Tibial artery (tissue), 4 donors: ENCODE data around the gene SH3RF1.

Experiments
- DNase-seq, 2 donors: peaks; one replicate each; pipeline ENCODE4 v3.0.0-alpha.2; 2019
- H3K27ac ChIP-seq, 2 donors: fragments of 200-600 bp; sonication (generic) in 1 of 2; 1 replicate in 1 of 2; 2 replicates in 1 of 2; pipeline ENCODE4 v1.5.1; 2018 to 2019; ENCODE audit warnings: mild to moderate bottlenecking in 1 of 2
- H3K27me3 ChIP-seq, 2 donors: fragments of 200-600 bp; sonication (generic) in 1 of 2; one replicate each; pipeline versions ENCODE4 v1.5.1 to v1.6.0; 2016 to 2019
- H3K36me3 ChIP-seq, 3 donors: fragments of 200-600 bp; sonication (generic) in 2 of 3; one replicate each; pipeline ENCODE4 v1.5.1; 2016 to 2019; ENCODE audit warnings: mild to moderate bottlenecking in 2 of 3
- H3K4me1 ChIP-seq, 4 donors: fragments of 200-600 bp; sonication (generic) in 2 of 4; 1 replicate in 3 of 4; 2 replicates in 1 of 4; pipeline ENCODE4 v1.5.1; 2016 to 2019
- H3K4me3 ChIP-seq, 2 donors: fragments of 200-600 bp; sonication (generic) in 1 of 2; 1 replicate in 1 of 2; 2 replicates in 1 of 2; pipeline ENCODE4 v1.5.1; 2018 to 2019; ENCODE audit warnings: mild to moderate bottlenecking in 2 of 2
- H3K9me3 ChIP-seq, 3 donors: fragments of 200-600 bp; sonication (generic) in 1 of 3; one replicate each; pipeline ENCODE4 v1.5.1; 2016 to 2019
- intact Hi-C: fragments of 100-400 bp; cut with DNase I; formaldehyde crosslinking; loops from one replicate; pipeline ENCODE4 v1.15.0; 2023; ENCODE audit warnings: low total_unique reads
- TF ChIP-seq, protein P1 (sequence below), 2 experiments: fragments of 200-600 bp in 1 of 2; fragments of 450-650 bp in 1 of 2; IDR thresholded peaks; one replicate each; pipeline ENCODE4 v1.5.1; 2017 to 2019; ENCODE audit warnings: antibody characterized with exemption in 2 of 2, mild to moderate bottlenecking in 1 of 2, moderate library complexity in 1 of 2

Gene SH3RF1

DNA sequence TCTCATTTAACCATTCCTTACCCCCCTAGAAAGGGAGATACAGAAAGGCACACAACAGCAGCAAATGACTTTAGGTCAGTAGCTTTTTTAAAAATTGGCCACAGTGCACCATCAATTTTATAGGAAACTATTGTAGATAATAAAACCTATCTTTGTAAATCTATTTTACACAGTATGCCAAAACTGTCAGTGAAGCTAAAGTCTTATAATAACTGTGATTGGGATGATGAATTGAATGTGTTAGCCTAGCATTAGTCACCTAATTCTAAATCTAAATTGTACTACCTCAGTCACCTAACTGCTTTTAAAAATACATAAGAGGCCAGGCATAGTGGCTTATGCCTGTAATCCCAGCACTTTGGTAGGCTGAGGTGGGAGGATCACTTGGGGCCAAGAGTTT is 44.2 kb downstream of the SH3RF1 start:
- no peak overlapping the region for H3K4me3 ChIP-seq

DNA sequence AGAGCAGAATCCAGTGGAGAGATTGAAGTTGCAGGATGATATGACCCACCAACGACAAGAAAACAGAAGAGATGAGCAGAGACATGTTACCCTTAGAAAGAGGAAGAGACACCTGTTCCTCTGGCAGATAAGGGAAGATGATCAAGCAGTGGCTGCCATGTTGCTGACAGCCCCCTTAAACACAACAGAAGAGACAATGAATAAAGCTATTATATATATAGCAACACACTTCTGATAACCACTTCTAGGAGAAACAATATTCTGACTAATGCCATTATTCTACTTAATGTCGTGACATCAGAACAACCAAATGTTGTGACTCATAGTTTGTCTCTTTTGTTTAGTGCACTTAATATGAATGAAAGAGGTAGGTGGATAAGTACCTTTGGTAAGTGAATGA is 44.9 kb downstream of the SH3RF1 start:
- Histone ChIP-seq H3K9me3 (no peaks in the 10 kb centered on the region), H3K36me3 (no peaks in the 10 kb centered on the region), H3K27me3 (no peaks in the 10 kb centered on the region), H3K4me3 (no peak overlapping the region), H3K4me1 (peaks cover 0 to 37% (median 16%) of the 10 kb centered on the region in 4 donors), H3K27ac (no peak overlapping the region)
- no peak for DNase-seq
- intact Hi-C loops, result no loop called here
- TF ChIP-seq, protein P1, sequence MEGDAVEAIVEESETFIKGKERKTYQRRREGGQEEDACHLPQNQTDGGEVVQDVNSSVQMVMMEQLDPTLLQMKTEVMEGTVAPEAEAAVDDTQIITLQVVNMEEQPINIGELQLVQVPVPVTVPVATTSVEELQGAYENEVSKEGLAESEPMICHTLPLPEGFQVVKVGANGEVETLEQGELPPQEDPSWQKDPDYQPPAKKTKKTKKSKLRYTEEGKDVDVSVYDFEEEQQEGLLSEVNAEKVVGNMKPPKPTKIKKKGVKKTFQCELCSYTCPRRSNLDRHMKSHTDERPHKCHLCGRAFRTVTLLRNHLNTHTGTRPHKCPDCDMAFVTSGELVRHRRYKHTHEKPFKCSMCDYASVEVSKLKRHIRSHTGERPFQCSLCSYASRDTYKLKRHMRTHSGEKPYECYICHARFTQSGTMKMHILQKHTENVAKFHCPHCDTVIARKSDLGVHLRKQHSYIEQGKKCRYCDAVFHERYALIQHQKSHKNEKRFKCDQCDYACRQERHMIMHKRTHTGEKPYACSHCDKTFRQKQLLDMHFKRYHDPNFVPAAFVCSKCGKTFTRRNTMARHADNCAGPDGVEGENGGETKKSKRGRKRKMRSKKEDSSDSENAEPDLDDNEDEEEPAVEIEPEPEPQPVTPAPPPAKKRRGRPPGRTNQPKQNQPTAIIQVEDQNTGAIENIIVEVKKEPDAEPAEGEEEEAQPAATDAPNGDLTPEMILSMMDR (IDR thresholded peaks at IDR 0.05), result no peak

More for the DNA sequence above, 44.2 kb downstream of the SH3RF1 start:
- no peaks in the 10 kb centered on the region for H3K36me3 ChIP-seq
- intact Hi-C loops, result no loop called here
- no peaks in the 10 kb centered on the region for H3K9me3 ChIP-seq
- no peaks in the 10 kb centered on the region for H3K27me3 ChIP-seq
- H3K27ac ChIP-seq, result no peak overlapping the region
- TF ChIP-seq, protein P1 (IDR thresholded peaks at IDR 0.05), result no peak
- no peak for DNase-seq
- H3K4me1 ChIP-seq, result peaks cover 0 to 37% (median 16%) of the 10 kb centered on the region in 4 donors

DNA sequence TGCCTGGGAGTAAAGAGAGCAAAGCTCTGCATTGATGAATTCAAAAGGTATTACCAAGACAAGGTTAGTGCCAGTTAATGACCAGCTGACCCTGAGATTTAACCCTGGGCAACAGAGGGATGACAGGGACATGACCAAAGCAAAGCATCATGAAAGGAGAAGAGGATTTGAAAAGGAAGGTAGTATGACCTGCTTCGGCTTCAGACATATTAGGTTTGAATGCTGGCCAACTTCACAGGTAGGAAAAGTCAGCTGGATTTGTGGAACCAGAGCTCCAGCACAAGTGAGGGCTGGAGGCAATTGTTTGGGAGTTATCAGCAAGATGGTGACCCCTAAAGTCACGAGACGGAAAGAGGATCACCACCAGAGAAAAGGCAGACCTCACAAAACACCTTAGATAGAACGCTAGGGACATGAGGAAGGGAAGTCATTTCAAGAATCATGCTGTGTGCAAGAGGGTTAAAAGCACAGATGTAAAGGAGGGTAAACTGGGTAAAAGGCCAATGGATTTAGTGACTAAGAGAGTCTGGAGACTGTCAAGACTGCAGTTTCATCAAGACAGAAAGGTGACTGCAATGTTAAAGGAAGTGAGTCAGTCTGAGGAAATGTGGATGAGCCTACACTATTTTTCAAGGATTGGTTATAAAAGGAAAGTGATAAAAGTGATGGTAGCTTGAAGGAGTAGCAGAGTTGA is 45.6 kb downstream of the SH3RF1 start:
- DNase-seq, result no peak
- H3K27ac ChIP-seq, result no peak overlapping the region

DNA sequence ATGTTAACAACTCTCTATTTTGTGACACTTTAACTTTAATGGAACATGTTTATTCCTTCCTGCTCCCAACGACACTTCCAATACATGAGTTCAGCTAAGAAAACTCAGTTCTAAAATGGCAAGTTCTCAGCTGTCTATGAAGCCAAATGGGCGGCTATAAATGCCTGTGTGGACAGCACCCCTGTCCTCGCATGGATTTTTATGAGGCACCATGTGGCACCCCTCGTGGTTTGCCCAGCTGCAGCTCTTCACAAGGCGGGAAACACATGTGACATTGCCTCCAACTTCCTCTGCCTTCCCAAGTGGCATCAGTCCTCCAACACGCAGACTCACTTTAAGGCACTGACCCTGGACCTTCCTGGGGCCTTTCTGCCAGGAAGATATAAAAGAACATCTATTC is 48.0 kb downstream of the SH3RF1 start:
- Histone ChIP-seq H3K9me3 (no peaks in the 10 kb centered on the region), H3K27ac (no peak overlapping the region), H3K36me3 (no peaks in the 10 kb centered on the region), H3K4me3 (no peak overlapping the region), H3K27me3 (no peaks in the 10 kb centered on the region), H3K4me1 (peaks cover 0 to 28% (median 18%) of the 10 kb centered on the region in 4 donors)
- TF ChIP-seq, protein P1 (IDR thresholded peaks at IDR 0.05), result no peak
- no peak for DNase-seq
- intact Hi-C loops, result no loop called here

More for the DNA sequence above, 45.6 kb downstream of the SH3RF1 start:
- Histone ChIP-seq H3K9me3 (no peaks in the 10 kb centered on the region), H3K27me3 (no peaks in the 10 kb centered on the region), H3K36me3 (no peaks in the 10 kb centered on the region), H3K4me3 (no peak overlapping the region), H3K4me1 (peaks cover 0 to 37% (median 16%) of the 10 kb centered on the region in 4 donors)
- TF ChIP-seq, protein P1 (IDR thresholded peaks at IDR 0.05), result no peak
- intact Hi-C loops, result no loop called here

DNA sequence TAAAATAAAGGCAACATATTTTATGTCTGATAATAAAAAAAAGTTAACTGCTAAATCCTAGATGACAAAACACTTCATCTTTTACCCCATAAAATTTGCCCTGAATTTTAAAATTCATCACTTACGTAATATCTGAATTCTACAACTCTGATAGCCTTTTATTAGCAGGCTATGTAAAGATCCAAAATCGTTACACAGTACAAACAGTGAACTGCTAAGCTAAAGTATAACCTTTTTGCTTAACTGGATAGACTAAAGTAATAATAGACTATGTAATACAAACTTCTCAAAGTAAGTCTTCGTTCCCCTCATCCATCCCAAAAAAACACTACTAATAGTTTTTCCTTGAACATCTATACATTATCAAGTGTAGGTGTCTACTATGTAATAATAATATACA is 49.1 kb downstream of the SH3RF1 start:
- no peaks in the 10 kb centered on the region for H3K27me3 ChIP-seq
- H3K9me3 ChIP-seq, result no peaks in the 10 kb centered on the region
- no peak overlapping the region for H3K27ac ChIP-seq
- H3K4me3 ChIP-seq, result no peak overlapping the region
- peaks cover 0 to 28% (median 18%) of the 10 kb centered on the region in 4 donors for H3K4me1 ChIP-seq
- TF ChIP-seq, protein P1 (IDR thresholded peaks at IDR 0.05), result no peak
- H3K36me3 ChIP-seq, result no peaks in the 10 kb centered on the region
- DNase-seq, result no peak
- intact Hi-C loops, result no loop called here
